Activated T-cell treated with anti-CD3 and anti-CD28 coated beads for 24 hours (primary cell): Measurements from ENCODE around the gene LTBP1.
"Not testable (repeated sequence)": the region's sequence is repeated elsewhere in the genome, so short reads cannot be mapped to it uniquely, and the experiment has no call there.

Source experiments
- DNase-seq: peaks from one replicate; pipeline ENCODE4 v3.0.0-alpha.2; 2020; ENCODE audit warnings: low read depth

Gene LTBP1

GRCh38 chr2:32960647-32961403 lies 14.1 kb downstream of the LTBP1 start:
- DNase-seq = no peak

GRCh38 chr2:32962690-32963089 lies 15.9 kb downstream of the LTBP1 start:
- DNase-seq = no peak

GRCh38 chr2:32963941-32964340 lies 17.2 kb downstream of the LTBP1 start:
- DNase-seq = no peak

GRCh38 chr2:32965523-32966171 lies 18.9 kb downstream of the LTBP1 start:
- DNase-seq = no peak

- DNase-seq = no peak
Observed at GRCh38 chr2:32969444-32970162, 22.9 kb downstream of the LTBP1 start.

- not testable (repeated sequence) for DNase-seq
Observed at GRCh38 chr2:32973772-32974171, 27.0 kb downstream of the LTBP1 start.

- no peak for DNase-seq
Observed at GRCh38 chr2:32976409-32977063, 29.8 kb downstream of the LTBP1 start.

- DNase-seq = no peak
Observed at GRCh38 chr2:32977228-32977758, 30.5 kb downstream of the LTBP1 start.

GRCh38 chr2:32981612-32982011 lies 34.9 kb downstream of the LTBP1 start:
- no peak for DNase-seq

- DNase-seq = not testable (repeated sequence)
Observed at GRCh38 chr2:32983193-32983924, 36.6 kb downstream of the LTBP1 start.

GRCh38 chr2:32986480-32986879 lies 39.7 kb downstream of the LTBP1 start:
- no peak for DNase-seq

- no peak for DNase-seq
Observed at GRCh38 chr2:32988525-32988924, 41.8 kb downstream of the LTBP1 start.

- no peak for DNase-seq
Observed at GRCh38 chr2:32990556-32990955, 43.8 kb downstream of the LTBP1 start.

- DNase-seq = no peak
Observed at GRCh38 chr2:32991091-32991845, 44.5 kb downstream of the LTBP1 start.

GRCh38 chr2:32993005-32993539 lies 46.3 kb downstream of the LTBP1 start:
- DNase-seq = no peak

GRCh38 chr2:32997705-32998104 lies 51.0 kb downstream of the LTBP1 start:
- no peak for DNase-seq

GRCh38 chr2:33000986-33001385 lies 54.2 kb downstream of the LTBP1 start:
- no peak for DNase-seq

GRCh38 chr2:33001823-33002222 lies 55.1 kb downstream of the LTBP1 start:
- no peak for DNase-seq

GRCh38 chr2:33002863-33003262 lies 56.1 kb downstream of the LTBP1 start:
- no peak for DNase-seq

GRCh38 chr2:33005057-33005456 lies 58.3 kb downstream of the LTBP1 start:
- DNase-seq = no peak

GRCh38 chr2:33008716-33009115 lies 62.0 kb downstream of the LTBP1 start:
- no peak for DNase-seq
